Astrocyte of the hippocampus (primary cell): ENCODE results near the gene MICALL2.

Experiments
- DNase-seq: peaks from one replicate; pipeline ENCODE4 v3.0.0; 2011; ENCODE audit warnings: low read depth, low spot score

MICALL2 gene

DNA sequence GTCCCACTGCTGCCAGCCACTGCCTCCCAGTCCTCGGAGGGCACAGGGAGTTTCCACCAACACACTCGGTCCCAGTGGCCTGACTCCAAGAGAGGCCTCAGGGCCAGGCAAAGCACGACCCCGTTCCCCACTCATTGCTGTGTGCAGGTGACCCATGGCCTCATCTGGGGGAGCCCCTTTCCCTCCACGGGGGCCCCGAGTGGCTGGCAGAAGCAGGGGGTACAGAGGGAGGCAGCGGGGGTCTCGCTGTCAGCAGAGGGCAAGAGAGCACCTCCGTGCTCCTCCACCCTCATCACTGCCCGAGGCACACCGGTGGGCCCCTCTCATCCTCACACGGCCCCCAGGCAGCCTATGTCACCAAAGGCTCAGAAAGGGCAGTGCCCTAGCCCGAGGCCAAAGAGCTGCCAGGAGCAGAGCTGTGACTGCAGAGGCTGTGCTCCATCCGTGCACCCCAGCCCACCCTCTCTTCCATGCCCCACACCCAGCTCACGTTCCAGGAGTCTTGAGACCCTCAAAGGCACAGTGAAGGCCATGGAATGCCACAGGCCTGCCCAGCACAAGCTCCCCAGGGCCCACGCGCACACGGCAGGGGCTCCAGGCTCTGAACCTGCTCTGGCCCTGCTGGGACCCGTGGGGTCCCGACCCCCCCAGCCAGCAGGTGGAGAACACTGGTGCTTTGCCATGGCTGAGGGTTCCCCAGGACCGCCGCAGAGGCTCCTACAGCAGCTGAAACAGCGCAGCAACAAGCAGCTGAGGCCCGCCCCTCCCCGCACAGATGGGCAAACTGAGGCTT, 25.9 kb downstream of the MICALL2 start:
- no peak for DNase-seq

DNA sequence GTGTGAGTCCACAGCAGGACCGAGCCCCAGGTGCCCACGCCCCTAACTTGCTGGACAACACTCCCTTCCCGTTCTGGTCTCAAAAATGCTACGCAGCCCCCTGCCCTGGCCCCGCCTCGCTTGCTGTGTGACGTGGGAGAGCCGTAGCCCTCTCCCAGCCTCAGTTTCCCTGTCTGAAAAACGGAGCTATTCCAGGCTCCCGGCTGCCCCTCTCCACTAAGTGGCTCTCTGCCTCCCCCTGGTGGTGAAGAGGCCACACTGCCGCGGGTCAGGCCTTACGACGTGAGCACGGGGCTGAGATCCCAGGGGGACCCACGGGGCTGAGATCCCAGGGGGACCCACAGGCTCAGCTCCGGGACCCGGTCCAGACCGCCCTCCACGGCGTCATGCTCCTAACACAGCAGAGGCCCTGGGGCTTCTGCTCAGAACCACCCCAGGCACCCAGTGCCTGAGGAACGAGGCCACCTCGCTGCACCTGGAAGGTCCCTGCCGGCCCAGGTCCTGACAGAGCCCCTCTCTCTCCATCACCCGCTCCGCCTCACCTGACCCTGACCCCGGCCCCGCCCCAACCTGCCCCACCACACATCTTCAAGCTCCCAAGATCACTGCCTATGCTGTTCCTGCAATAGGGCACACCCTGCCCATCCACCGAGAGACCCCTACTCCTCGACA, 26.7 kb downstream of the MICALL2 start:
- DNase-seq, result peak; percentile 74

DNA sequence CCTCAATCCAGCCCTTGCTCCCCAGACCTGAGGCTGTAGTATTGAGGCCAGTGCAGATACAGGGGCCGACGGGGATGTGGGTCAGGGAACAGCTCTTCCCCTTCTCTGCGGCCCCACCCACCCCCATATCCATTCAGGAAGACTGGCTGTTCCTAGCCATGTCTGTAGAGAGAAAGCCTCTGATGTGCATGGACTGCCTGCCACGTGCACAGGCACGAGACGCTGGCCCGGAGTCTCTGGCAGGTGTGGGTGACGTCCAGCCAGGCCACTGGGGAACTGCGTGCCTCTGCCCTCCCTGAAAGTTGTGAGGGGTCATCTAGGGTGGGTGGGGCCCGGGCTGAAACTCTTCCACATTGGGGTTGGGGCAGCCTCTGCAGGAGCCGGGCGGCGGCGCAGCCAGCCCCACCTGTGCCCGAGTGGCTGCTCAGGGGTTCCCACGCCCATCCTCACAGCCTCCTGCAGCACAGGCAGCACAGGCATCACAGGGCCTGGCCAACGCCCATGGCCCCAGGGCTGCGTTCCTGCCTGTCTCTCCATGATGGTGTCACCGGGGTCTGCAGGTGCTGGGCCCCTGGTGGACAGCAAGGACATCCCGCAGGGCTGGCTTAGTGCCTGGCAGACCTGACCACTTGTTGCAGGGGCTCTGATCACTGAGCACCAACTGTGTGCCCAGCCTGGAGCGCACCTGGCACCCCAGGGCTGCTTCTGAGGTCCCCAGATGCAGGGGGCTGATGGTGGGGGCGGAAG, 27.5 kb downstream of the MICALL2 start:
- DNase-seq, result no peak

DNA sequence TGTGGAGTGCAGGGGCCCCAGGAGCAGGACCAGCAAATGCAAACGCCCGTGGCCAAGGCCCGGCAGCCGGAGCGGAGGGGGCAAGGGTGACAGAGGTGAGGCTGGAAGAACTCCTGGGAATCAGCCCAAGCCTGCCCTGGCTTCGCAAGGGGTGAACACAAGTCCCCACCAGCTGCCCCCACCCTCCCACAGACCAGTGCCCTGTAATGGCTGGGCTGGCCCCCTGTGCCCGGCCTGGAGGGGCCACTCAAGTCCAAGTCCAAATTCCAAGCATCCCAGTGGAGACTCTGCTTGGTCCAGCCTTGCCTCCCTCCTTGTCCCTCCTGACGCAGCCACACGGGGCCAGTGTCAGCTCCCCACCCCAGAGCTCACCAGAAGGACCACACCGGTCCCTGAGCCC, 28.0 kb downstream of the MICALL2 start:
- no peak for DNase-seq

DNA sequence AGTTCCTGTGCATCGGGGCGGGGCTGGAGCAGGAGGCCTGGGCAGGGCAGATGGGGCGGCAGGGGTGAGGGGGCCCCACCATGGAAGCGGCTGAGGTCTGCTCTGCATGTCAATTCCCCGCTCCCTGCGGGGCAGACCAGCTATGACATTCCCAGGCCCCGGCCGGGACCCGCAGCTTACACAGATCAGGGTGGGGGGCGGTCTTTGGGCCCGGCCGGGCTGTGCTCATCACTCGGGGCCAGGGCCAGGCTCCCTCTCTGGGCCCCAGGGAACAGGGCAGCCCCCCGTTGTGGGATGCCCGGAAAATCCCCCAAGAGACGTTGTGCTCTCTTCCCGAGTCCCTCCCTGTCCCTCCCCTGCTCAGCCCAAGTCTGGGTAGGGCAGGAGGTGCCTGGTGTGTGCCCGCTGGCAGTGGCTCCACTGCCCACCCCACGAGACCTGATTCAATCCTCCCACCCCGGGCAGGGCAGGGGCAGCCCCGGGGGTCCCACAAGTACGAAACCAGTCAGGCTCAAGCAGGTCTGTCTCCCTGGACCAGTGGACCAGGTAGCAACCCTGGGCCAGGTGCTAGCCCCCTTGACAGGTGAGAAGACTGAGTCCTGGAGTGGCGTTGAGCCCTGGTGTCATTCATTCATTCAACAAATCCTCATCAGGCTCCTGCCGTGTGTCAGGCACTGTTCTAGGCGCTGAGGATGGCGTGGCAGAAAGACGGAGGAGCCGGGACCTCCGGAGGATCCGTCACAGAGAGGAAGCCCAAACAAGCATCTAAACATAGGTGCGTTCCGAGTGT, 29.0 kb downstream of the MICALL2 start:
- no peak for DNase-seq

DNA sequence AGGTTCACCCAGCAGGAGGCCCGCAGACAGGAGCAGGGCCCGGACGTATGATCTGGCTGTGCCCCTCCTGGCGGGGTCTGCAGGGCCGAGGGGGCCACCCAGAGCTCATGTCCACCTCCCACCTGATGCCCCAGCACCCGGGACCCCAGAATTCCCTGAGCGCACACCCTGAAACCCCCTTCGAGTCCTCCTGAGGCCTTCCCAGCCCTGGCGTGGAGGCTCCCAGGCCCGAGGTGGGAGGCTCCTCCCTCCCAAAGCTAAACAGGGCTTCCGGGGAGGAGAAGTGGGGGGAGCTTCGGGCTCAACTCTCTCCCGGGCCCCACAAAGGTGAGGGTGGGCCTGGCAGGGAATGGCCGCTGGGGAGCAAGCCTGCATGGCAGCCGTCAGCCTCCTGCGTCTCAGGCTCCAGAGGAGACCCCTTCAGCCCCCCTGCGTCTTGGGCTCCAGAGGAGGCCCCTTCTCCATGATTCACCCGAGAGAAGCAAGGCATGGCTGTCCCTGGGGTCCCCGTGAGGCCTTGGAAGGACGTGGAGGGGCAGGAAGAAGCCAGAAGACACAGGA, 30.2 kb downstream of the MICALL2 start:
- DNase-seq, result no peak

DNA sequence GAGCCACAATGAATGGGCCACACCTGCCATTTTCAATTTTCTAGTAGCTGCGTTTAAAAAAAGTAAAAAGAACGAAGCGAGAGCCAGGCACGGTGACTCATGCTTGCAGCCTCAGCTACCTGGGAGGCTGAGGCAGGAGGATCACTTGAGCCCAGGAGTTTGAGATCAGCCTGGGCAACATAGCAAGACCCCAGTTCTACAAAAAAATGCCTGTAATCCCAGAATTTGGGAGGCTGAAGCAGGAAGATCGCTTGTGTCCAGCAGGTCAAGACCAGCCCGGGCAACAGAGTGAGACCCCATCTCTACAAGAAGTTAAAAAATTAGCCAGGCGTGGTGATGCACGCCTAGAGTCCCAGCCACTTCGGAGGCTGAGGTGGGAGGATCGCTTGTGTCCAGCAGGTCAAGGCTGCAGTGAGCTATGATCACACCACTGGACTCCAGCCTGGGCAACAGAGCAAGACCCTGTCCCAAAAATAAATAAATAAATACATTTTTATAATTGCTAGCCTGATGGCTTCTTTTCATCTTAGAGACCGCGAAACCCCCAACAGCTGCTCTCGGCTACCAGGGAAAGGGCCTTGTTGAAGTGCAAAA, 32.1 kb downstream of the MICALL2 start:
- no peak for DNase-seq

DNA sequence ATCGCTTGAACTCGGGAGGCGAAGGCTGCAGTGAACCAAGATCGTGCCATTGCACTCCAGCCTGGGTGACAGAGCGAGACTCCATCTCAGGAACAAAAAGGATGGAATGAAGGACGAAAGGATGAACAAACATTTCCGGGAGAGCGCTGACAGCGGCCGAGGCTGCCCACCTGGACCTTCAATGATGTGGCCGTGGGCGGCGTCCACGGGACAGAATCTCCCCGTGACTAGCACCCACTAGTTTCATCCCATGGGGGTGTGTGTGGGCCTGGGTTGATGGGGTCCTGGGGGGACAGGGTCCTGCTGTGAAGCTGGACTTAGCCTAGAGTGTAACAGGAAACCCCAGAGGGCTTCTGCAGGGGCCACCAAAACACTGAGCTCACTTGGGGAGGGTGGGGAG, 32.8 kb downstream of the MICALL2 start:
- DNase-seq, result no peak

DNA sequence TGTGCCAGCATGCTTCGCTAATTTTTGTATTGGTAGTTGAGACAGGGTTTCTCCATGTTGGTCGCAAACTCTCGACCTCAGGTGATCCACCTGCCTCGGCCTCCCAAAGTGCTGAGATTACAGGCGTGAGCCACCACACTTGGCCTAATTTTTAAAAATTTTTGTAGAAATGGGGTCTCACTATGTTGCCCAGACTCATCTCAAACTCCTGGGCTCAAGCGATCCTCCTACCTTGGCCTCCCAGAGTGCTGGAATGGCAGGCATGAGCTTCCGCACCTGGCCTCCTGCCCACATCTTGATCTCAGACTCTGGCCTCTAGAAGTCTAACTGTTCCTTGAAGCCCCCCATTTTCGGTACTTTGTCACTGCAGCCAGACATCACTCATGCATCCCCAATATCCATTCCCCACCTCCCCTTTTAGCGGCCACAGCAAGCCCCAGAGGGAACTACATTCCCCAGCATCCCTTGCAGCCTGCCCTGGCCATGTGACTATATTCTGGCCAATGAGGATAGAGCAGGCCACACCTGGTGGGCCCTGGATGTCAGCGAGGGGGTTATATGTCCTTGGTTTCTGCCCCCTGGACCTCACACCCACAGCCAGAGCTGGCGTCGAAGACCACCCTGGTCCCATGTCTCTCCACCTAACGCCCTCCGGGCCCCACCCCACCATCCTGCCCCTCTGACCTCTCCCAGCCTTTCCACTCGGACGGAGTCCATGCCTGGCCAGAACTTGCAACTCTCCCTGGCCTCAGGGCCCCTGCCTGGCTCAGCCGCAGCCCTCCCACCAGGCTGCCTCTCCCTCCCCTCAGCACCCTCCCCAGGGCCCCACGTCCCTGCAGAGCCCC, 33.8 kb downstream of the MICALL2 start:
- no peak for DNase-seq

DNA sequence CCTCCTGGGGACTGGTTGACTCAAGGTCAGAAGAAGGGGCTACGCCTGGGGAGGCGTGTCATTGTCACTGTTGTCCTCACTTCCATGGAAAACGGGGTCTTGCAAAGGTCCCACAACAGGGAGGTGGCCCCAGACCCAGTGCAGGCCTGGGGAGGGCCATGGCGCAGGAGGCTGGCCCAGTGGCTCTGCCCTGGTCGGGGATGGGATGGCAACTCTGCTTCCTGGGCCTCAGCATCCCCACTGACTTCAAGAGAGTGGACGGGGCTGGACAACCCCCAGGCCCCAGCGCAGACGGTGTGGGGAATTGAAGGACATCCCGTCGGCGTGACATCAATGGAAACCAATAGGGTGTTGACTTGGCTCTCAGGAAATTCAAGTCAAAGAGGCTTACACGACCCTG, 35.2 kb downstream of the MICALL2 start:
- DNase-seq, result no peak

DNA sequence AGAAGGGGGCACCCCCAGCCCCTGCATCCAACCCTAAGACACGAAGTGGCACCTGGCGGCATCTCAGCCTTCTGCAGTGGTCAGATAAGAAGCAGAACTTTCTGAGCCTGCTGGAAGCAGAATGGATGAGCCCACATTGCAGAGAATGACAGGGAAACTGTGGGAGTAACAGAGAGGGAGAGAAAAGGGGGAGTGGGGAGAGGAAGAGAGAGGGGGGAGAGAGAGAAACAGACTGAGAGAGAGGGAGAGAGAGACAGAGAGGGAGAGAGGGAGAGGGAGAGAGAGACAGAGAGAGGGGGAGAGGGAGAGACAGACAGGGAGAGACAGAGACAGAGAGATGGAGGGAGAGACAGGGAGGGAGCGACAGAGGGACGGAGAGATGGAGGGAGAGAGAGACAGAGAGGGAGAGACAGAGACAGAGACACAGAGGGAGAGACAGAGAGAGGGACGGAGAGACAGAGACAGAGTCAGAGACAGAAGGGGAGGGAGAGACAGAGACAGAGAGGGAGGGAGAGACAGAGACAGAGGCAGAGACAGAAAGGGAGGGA, 35.9 kb downstream of the MICALL2 start:
- no peak for DNase-seq

DNA sequence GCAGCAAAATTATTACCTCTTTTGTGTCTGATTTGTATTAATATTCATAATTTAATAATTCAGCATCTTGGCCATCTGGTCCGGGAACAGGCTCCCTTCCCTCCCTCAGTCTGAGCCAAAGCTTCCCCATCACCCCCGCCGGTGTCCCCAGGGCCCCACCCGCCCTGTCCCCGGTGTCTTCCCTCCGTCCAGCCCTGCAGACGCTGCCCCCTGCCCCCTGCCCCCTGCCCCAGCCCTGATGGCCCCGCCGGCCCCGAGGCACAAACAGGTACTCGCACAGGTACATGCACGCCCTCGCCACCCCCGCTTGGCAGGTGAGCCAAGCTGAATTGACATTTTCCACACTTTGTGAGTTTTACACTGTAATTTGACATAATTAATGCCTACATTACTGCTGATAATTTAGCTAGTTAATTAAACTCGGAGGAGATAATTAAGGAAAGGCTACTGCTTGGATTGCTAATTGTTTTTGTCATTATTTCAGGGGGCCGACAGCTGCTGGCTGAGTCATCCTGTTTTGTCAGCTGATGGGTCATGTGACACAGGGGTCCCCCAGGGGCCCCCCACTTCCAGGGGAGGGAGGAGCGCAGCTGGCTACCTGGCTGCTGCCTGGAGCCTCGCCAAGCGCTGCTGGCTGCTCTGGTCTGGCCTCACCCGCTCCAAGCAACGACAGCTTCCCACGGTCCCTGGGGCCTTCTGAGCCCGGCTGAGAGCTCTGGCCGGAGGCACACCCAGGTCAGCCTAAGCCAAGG, 36.6 kb downstream of the MICALL2 start:
- no peak for DNase-seq

DNA sequence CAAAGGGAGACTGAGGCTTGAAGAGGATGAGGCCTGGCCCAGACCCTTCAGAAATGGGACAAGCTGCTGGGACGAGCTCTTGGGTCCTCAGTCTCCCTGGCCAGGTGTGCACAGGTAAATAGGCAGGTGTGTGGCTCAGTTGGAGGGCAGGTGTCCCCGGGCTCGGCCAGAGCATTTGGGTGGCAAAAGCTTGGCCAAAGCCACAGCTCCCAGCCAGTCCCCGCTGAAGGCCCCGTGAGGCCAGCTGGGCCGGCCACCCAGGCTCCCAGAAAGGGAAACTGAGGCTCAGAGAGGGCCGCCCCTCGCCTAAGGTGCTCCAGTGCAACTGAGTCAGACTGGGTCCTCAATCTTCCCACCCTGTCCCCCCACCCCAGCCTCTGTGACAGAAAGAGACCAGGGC, 37.3 kb downstream of the MICALL2 start:
- DNase-seq, result no peak

DNA sequence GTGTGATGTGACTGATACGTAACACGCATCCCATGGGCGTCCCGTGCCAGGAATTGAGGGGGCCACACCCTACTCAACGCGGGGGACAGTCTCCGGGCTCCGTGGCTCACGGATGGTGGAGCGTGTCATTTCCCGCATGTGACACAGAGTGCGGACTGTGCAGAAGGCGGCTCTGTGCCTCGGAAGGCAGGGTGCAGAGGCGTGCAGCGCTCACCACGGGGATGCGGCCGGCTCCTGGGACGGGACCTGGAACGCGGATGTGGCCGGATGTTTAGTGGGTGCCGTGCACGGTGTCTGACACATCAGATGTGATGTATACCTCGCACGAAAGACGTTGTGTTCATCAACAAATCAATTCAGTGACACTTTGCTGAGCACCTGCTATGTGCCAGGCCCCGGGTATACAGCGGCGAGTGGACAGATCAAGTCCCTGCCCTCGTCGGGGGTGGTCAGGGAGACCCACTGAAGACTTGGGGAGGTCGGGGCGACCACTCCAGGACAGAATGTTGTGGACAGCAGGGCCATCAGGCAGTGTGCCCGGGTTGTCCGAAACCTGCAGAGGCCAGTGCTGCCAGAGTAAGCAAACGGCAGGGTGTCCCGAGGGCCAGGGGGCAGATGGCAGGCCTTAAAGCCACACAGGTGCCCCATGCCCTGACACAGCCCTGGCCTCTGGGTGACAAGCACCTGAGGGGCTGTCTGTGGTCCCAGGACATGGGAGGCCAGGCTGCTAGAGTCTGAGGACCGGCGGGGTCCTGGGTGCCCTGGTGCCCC, 38.1 kb downstream of the MICALL2 start:
- DNase-seq, result no peak

DNA sequence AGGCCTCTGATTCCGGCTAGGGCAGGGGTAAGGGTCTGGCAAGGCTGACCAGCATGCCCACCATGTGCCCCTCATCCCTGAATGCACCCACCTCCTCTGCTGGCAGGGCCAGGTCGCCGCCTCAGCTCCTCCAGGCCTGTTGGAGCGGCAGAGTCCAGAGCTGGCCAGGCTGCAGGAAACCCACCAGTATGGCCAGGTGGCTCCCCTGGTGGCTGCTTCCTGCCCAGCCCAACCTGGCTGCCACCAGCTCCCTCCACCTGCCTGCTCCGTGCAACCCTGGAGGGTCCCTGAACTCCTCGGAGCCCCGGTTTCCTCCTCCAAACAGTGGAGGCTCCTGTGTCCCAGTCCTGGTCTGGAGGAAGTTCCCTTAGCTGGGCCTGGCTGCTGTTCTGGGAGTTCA, 39.6 kb downstream of the MICALL2 start:
- no peak for DNase-seq

DNA sequence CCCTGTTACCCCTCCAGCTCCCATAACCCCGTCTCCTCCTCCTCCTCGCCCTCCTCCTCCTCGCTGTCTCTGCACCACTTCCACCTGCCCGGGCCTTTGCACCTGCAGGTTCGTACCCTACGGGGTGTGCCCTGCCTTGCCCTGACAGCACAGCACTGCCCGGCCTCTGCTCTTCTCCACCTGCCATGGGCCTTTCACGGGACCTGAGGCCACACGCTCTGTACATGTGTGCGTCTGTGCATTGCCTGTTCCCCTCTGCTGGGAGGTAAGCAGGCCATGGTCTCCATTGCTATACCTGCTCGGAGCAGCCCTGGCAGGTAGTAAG, 40.0 kb downstream of the MICALL2 start:
- no peak for DNase-seq

DNA sequence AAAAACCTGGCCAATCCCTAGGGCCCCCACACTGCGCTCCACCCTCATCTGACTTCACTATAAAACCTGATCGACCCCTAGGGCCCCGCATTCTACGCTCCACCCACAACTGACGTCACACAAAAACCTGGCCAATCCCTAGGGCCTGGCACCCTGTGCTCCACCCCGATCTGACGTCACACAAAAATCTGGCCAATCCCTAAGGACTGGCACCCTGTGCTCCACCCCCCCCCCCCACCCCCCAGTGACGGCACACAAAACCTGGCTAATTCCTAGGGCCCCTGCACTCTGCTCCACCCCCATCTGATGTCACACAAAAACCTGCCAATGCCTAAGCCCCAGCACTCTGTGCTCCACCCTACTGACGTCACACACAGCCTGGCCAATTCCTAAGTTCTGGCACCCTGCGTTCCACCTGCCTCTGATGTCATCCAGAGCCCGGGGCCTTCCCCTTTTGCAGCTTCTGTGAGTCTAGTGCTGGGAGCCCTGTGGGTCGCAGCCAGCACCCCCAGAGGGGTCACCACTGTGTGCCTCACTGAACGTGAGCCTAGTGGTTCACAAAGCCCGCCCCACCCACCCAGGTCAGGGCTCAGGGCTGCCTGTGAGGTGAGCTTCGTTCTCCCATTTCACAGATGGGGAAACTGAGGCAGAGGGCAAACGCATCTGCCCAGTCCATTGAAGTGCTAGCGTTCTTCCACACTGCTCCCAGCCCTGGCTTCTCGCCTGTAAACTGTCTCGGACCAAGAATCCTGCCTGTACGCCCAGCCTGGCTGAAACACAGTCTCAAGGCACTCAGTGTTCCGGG, 40.6 kb downstream of the MICALL2 start:
- DNase-seq, result no peak
